GM08714 (cell line): ENCODE data around the gene KRTCAP3.
A peak's percentile ranks its signal among the peaks of the same experiment; 100 is the strongest.

Experiments
- H3K4me3 ChIP-seq: fragments of 200-500 bp; sonication (Bioruptor generic); 2 replicates; pipeline ENCODE4 v1.5.1; 2014; ENCODE audit warnings: mild to moderate bottlenecking, low read length, inconsistent platforms
- ZNF274 ChIP-seq: IDR thresholded peaks from 2 replicates; pipeline ENCODE4 v1.6.1; 2012; ENCODE audit warnings: mild to moderate bottlenecking, low read depth, low read length

Gene KRTCAP3

GRCh38 chr2:27427863-27428212 is 14.3 kb upstream of the KRTCAP3 start:
- TF ChIP-seq ZNF274, result no peak
- peak overlapping the region; percentile 98 for H3K4me3 ChIP-seq

- TF ChIP-seq ZNF274, result no peak
- peak within 1 kb of the TSS; percentile 98 for H3K4me3 ChIP-seq
Observed at GRCh38 chr2:27428213-27428977, 13.8 kb upstream of the KRTCAP3 start, which contains the start of gene NRBP1. TSS of gene NRBP1 (plus strand) at chr2:27428631. CDS start at chr2:27433274, 4,643 bp downstream.

- peak overlapping the region; percentile 98 for H3K4me3 ChIP-seq
- no peak for TF ChIP-seq ZNF274
Observed at GRCh38 chr2:27428978-27429541, 13.1 kb upstream of the KRTCAP3 start.

DNA sequence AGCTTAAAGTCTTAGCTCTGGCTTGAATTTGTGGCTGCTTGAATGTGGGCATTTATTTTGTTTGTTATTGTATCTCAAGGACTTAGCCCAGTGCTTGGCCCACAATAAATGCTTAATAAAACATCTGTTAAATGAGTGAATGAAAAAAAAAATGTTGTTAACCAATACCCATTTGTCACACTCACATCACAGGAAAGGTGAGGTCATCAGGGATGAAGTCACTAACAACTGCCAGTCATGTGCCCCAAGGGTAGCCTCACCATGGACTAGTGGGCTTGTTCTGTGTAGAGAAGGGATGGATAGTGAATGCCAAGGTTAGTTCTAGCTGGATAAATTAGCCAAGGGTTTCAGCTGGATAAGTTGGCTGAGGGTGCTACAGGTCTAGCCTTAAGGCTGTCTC is 10.8 kb upstream of the KRTCAP3 start:
- H3K4me3 ChIP-seq, result no peak overlapping the region

DNA sequence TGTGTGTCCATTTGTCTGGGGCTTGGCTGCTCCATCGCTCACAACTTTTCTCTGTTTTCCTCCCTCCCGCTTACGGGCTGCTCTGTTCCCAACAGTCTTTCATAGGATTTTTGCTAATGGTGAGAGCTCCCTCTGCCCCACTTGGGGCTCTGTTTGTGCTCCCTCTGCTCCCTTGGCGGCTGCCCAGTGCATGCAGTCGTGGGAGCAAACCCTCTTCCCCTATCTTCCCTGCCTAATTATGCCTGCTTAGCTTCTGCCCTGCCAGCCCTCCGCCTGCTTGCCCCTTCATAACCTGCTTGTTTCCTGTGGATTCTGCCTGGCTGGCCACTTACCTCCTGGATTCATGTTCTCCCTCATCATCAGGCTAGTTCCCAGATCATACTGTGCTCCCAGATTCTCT is 6.6 kb upstream of the KRTCAP3 start:
- TF ChIP-seq ZNF274, result no peak
- H3K4me3 ChIP-seq, result no peak overlapping the region

More for the DNA sequence above, 10.8 kb upstream of the KRTCAP3 start:
- TF ChIP-seq ZNF274, result no peak

DNA sequence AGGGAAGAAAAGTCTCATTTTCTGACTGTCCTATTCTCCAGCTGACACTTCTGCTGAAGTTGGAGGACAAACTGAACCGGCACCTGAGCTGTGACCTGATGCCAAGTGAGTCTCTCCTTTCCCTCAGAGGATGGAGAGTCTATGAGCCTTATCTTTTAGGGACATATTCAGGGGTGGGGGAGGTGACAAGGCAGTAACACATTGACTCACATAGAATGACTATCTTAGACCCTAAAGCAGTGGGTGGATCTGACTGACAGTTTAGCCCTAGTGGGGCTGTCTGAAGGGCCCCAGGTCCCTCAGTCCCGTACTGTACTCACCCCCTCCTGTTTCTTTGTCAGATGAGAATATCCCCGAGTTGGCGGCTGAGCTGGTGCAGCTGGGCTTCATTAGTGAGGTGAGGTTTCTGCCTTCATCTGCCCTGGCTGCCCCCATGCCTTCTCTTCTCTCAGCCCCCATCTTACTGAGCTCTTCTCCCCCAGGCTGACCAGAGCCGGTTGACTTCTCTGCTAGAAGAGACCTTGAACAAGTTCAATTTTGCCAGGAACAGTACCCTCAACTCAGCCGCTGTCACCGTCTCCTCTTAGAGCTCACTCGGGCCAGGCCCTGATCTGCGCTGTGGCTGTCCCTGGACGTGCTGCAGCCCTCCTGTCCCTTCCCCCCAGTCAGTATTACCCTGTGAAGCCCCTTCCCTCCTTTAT is 805 bp upstream of the KRTCAP3 start:
- H3K4me3 ChIP-seq, result no peak overlapping the region
- no peak for TF ChIP-seq ZNF274

- no peak overlapping the region for H3K4me3 ChIP-seq
- no peak for TF ChIP-seq ZNF274
Observed at GRCh38 chr2:27442920-27443282, 720 bp downstream of the KRTCAP3 start.

- TF ChIP-seq ZNF274, result no peak
- no peak overlapping the region for H3K4me3 ChIP-seq
Observed at GRCh38 chr2:27445155-27445554, 3.0 kb downstream of the KRTCAP3 start.

DNA sequence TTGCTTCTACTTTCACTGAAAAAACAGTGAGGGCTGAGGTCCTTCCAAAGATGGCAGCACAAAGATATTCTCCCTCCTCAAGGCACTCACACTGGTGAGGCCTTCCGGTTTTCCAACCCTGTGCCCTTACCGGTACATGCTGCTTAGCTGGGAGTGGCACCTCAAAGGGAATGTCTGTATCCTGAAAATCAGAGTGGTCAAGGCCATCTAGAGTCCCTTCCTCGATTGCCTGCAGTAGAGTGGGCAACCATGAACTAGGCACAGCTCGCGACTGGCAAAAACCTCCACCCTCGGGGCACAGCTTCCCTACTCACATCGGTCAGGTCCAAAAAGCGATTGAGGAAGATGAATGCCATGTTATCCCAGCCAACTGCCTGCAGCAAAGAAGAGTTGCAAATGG is 3.4 kb downstream of the KRTCAP3 start:
- H3K4me3 ChIP-seq, result no peak overlapping the region
- no peak for TF ChIP-seq ZNF274

- TF ChIP-seq ZNF274, result no peak
- H3K4me3 ChIP-seq, result no peak overlapping the region
Observed at GRCh38 chr2:27446057-27446456, 3.9 kb downstream of the KRTCAP3 start.

DNA sequence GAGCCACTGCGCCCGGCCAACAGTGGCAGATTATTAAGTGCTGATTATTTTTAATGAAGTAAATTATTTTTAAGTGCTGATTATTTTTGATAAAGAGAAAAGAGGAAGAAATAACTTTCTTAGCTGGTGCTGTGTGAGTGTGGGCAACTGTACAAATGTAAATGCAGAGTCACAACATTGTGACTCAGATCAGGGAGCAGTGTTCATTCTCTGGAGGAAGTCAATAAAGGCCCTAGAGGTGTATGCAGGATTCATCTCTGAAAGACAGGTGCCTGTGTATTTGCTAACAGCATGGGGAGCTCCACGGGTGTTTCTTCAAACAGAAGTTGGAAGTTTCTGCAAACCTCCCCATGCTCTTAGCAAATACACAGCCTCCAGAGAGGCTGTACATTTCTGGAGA is 6.2 kb downstream of the KRTCAP3 start:
- TF ChIP-seq ZNF274, result no peak
- no peak overlapping the region for H3K4me3 ChIP-seq

DNA sequence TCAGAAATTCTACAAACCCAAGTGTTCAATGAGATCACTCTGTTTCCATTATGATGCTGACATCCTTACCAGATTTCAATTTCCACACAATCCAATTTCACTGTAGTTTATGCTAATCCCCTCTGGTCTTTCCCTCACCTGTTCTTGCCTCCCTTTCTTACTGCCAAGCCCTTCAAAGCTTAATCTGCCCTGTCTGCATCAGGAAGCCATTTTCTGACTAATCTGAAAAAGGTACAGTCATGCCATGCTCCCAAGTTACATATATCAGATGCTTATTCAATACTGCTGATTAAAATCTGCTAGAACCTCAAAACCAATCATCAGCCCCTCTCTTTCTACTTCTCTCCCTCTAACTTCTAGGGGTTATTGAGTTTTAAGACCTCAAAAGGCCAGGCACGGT is 8.9 kb downstream of the KRTCAP3 start:
- no peak for TF ChIP-seq ZNF274
- no peak overlapping the region for H3K4me3 ChIP-seq

GRCh38 chr2:27453968-27454367 is 11.8 kb downstream of the KRTCAP3 start:
- no peak overlapping the region for H3K4me3 ChIP-seq
- no peak for TF ChIP-seq ZNF274

DNA sequence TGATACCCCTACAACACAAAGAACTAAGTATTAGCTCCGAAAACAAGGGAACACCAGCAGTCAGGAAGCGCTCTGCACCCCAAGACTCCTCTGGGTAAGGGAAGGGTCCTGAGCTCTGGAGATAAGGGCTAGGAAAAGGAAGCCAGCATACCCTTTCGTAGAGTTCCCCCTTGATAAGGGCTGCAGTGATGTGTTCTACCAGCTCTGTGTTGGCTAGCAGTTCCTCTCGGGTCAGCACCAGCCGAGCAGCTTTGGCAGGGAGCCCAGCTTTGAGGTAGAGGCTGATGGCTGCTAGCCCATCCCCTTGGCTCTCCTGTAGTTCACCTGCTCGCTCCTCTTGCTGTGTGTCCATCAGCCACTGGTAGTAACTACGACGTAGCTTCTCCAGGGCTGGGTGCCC is 18.9 kb downstream of the KRTCAP3 start:
- no peak overlapping the region for H3K4me3 ChIP-seq
- no peak for TF ChIP-seq ZNF274

DNA sequence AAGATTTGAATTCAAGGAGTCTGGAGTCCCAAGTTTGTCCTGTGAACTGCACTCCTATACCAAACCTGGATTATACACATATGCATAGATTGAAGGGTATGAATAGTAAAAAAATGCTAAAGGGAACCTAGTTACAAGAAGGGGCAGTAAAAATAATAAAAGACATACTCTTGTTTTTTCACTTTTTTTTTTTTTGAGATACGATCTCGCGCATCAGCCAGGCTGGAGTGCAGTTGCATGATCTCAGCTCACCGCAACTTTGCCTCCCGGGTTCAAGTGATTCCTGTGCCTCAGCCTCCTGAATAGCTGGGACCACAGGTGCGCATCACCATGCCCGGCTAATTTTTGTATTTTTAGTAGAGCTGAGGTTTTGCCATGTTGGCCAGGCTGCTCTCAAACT is 22.3 kb downstream of the KRTCAP3 start:
- no peak overlapping the region for H3K4me3 ChIP-seq
- no peak for TF ChIP-seq ZNF274
